Activated CD4-positive, alpha-beta T cell treated with anti-CD3 and anti-CD28 coated beads, Interleukin-2, amount 10 ng/mL, durations not matched to agents 7 days and 5 days (primary cell): ENCODE results near the gene EPN3. TPM values are rescaled to one million over a fixed set of nuclear protein-coding genes. Genes with fewer than 3 reads are reported as not detected.

ENCODE experiments used
- CTCF ChIA-PET: fragments of 350-600 bp; sonication (Branson Sonifier 250); formaldehyde crosslinking; loops from one replicate; lab custom pipeline; 2021; ENCODE audit warnings: antibody characterized with exemption; lab: Charles Lee
- POLR2A ChIA-PET: fragments of 350-600 bp; sonication (Branson Sonifier 250); formaldehyde crosslinking; loops from one replicate; lab custom pipeline; 2021; ENCODE audit warnings: antibody characterized with exemption; lab: Charles Lee
- DNase-seq: peaks from one replicate; pipeline ENCODE4 v3.0.0-alpha.2; 2020
- H3K27ac Mint-ChIP-seq: one replicate; pipeline ENCODE4 v1.8.0; 2021; ENCODE audit warnings: mild to moderate bottlenecking, moderate library complexity, mixed read lengths
- H3K27me3 Mint-ChIP-seq: one replicate; pipeline ENCODE4 v1.8.0; 2021; ENCODE audit warnings: mixed read lengths
- H3K36me3 Mint-ChIP-seq: one replicate; pipeline ENCODE4 v1.8.0; 2021; ENCODE audit warnings: low read depth, mixed read lengths
- H3K4me1 Mint-ChIP-seq: one replicate; pipeline ENCODE4 v1.8.0; 2021; ENCODE audit warnings: mixed read lengths
- H3K4me3 Mint-ChIP-seq: one replicate; pipeline ENCODE4 v1.8.0; 2021; ENCODE audit warnings: mild to moderate bottlenecking, moderate library complexity, mixed read lengths
- H3K9me3 Mint-ChIP-seq: one replicate; pipeline ENCODE4 v1.8.0; 2021; ENCODE audit warnings: mixed read lengths
- total RNA-seq, 2 experiments: library from RNA; stranded (reverse); gene quantifications; one replicate each; pipeline ENCODE4 v1.2.3, GENCODE V29; 2021

The EPN3 gene
- total RNA-seq, 2 experiments from 2014 or later: not detected

DNA sequence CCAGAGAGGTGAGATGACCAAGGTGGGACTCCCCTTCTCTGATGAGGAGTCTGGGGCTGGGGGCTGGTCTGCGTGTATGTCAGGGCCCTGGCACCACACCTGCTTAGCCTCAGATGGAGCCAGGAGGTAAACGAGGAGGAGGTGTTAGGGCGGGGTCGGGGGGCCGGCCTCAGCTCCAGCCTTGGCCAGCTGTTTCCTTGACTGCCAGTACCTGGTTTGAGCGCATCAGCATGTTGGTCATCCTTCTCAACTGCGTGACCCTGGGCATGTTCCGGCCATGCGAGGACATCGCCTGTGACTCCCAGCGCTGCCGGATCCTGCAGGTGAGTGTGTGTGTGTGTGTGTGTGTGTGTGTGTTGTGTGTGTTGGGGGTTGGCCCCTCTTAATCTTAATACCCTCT is 36.1 kb downstream of the EPN3 start:
- DNase-seq: no peak
- ChIA-PET CTCF (interaction anchor here (1.2 kb wide), 1 partner anchor 18 kb away, joined by 4 read pairs; no protein-coding TSS in a partner anchor), POLR2A (no interaction called here)
- Mint-ChIP-seq H3K36me3 (no peaks in the 10 kb centered on the region), H3K9me3 (no peaks in the 10 kb centered on the region), H3K27ac (no peak overlapping the region), H3K27me3 (peaks cover 37% of the 10 kb centered on the region), H3K4me1 (no peaks in the 10 kb centered on the region), H3K4me3 (no peak overlapping the region)

DNA sequence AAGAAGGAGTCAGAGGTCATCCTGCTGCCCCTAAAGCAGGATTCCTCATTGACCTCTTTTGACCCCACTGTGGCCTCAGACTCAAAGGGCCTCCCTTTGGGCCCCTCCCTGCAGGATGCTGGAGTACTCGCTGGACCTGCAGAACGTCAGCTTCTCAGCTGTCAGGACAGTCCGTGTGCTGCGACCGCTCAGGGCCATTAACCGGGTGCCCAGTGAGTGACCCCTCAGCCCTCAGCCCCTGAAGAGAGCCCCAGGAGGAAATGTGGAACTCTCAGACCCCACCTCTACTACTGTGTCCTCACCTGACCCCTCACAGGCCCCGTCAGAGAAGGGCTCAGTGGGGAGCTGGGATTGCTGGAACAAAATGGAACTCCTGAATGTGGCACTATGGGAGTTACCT is 37.1 kb downstream of the EPN3 start:
- Mint-ChIP-seq H3K4me3 (no peak overlapping the region), H3K27ac (no peak overlapping the region), H3K9me3 (no peaks in the 10 kb centered on the region), H3K36me3 (no peaks in the 10 kb centered on the region), H3K4me1 (no peaks in the 10 kb centered on the region), H3K27me3 (peaks cover 27% of the 10 kb centered on the region)
- ChIA-PET POLR2A (no interaction called here), CTCF (no interaction called here)
- DNase-seq: no peak

DNA sequence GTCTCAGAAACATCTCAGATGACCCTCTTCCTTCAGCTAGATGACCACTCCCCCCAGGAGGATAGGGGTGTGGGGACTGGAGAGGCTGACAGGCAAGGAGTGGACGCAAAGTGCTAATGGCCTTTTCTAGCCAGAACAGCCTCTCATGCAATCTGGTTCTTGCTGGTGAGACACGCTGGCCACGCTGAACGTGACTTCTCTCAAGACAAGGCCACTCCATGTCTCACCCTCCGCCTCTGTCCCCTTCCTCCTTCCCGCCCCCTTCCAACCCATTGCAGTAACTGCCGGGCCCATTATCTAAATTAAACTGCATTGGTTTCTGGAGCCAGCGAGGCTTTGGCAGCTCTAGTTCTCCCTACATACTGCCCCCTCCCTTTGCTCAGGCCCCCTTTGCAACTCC is 37.5 kb downstream of the EPN3 start:
- ChIA-PET POLR2A (no interaction called here), CTCF (interaction anchor here (0.6 kb wide), 1 partner anchor 92 kb away, joined by 3 read pairs; no protein-coding TSS in a partner anchor)
- H3K9me3 Mint-ChIP-seq: no peaks in the 10 kb centered on the region

DNA sequence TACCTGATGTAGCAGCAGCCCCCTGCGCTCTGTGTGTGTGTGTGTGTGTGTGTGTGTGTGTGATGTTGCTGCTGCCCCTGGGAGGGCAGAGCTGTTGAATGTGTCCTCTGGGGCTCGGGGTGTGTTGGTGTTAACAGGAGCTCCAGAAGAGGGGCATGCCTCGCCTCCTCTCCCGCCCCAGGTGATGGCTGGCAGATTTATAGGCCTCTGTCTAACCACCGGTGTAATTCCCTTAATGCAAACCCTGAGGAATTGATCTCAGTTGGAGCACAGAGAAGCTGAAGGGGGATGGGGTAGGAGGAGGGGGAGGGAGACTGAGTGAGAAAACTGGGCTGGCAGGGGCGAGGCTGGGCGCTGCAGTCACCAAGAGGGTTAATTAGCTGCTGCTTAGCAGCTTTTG is 38.0 kb downstream of the EPN3 start:
- peaks cover 18% of the 10 kb centered on the region for H3K27me3 Mint-ChIP-seq
- POLR2A ChIA-PET: no interaction called here

More for the DNA sequence above, 37.5 kb downstream of the EPN3 start:
- DNase-seq: no peak
- no peaks in the 10 kb centered on the region for H3K36me3 Mint-ChIP-seq
- H3K4me3 Mint-ChIP-seq: no peak overlapping the region
- H3K27me3 Mint-ChIP-seq: peaks cover 23% of the 10 kb centered on the region
- no peaks in the 10 kb centered on the region for H3K4me1 Mint-ChIP-seq
- no peak overlapping the region for H3K27ac Mint-ChIP-seq

DNA sequence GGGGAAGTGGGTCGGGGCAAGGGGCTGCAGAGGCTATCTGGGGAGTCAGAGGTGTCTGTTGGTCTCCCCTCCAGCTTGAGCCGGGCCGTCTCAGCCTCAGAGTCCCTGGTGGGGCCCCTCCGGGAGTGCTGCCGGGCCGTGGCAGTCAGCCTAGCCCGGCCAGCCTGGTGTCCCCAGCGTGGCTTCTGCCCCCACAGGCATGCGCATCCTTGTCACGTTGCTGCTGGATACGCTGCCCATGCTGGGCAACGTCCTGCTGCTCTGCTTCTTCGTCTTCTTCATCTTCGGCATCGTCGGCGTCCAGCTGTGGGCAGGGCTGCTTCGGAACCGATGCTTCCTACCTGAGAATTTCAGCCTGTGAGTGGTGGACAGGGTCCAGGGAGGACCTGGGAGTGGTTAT is 39.1 kb downstream of the EPN3 start:
- H3K36me3 Mint-ChIP-seq: no peaks in the 10 kb centered on the region
- ChIA-PET CTCF (interaction anchor here (0.7 kb wide), 1 partner anchor 97 kb away, joined by 3 read pairs; no protein-coding TSS in a partner anchor), POLR2A (no interaction called here)
- H3K4me1 Mint-ChIP-seq: no peaks in the 10 kb centered on the region
- H3K9me3 Mint-ChIP-seq: no peaks in the 10 kb centered on the region
- H3K4me3 Mint-ChIP-seq: no peak overlapping the region
- H3K27me3 Mint-ChIP-seq: peaks cover 7% of the 10 kb centered on the region
- no peak for DNase-seq
- H3K27ac Mint-ChIP-seq: no peak overlapping the region

More for the DNA sequence above, 38.0 kb downstream of the EPN3 start:
- H3K36me3 Mint-ChIP-seq: no peaks in the 10 kb centered on the region
- no peaks in the 10 kb centered on the region for H3K4me1 Mint-ChIP-seq
- no peaks in the 10 kb centered on the region for H3K9me3 Mint-ChIP-seq
- no peak overlapping the region for H3K4me3 Mint-ChIP-seq
- H3K27ac Mint-ChIP-seq: no peak overlapping the region
- no peak for DNase-seq
- CTCF ChIA-PET: interaction anchor here (0.6 to 0.8 kb wide), 2 partner anchors 11 to 92 kb away, joined by 3 read pairs; no protein-coding TSS in a partner anchor

DNA sequence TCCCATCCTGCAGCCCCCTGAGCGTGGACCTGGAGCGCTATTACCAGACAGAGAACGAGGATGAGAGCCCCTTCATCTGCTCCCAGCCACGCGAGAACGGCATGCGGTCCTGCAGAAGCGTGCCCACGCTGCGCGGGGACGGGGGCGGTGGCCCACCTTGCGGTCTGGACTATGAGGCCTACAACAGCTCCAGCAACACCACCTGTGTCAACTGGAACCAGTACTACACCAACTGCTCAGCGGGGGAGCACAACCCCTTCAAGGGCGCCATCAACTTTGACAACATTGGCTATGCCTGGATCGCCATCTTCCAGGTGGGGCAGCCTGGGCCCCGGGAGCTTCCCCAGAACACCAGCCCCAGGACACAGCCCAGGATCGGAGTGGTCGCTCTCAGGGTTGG is 40.0 kb downstream of the EPN3 start:
- H3K36me3 Mint-ChIP-seq: no peaks in the 10 kb centered on the region
- no peaks in the 10 kb centered on the region for H3K9me3 Mint-ChIP-seq
- H3K27me3 Mint-ChIP-seq: peaks cover 7% of the 10 kb centered on the region
- ChIA-PET POLR2A (no interaction called here), CTCF (interaction anchor here (1.7 kb wide), 1 partner anchor 9 kb away, joined by 6 read pairs; no protein-coding TSS in a partner anchor)
- H3K27ac Mint-ChIP-seq: no peak overlapping the region
- no peaks in the 10 kb centered on the region for H3K4me1 Mint-ChIP-seq
- no peak overlapping the region for H3K4me3 Mint-ChIP-seq
- DNase-seq: no peak

DNA sequence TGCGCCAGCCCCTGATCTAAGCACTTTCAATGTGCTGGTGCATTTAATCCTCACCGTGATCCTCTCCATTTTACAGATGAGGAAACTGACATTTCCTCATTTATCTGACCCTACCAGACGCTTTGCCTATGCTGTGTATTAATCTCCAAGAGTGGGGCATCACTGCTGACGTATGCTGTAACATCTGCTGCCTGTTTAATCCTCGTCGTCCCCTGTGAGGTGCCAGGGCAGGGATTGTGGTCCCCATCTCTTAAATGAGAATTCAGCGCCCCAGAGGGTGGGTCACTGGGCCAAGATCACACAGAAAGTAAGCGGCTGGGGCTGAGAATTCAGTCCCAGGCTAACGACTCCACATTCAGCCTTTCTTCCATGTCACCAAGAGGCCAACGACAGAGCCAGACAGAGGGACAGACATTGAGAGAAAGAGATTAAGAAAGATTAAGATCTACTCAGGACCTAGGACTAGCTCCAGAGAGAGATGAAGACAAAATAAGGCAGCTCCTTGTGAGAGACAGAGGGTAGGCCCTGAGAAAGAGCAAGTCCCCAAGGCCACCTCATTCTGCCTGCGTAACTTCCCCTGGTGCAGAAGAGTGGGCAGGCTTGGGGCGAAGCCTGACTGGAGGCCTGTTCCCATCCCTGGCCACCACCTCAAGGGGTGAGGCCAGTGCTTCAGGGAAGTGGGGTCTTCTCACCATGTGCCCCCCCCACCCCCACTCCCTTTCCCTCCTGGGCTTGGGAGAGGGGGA is 41.5 kb downstream of the EPN3 start:
- H3K36me3 Mint-ChIP-seq: no peaks in the 10 kb centered on the region
- no peaks in the 10 kb centered on the region for H3K4me1 Mint-ChIP-seq
- ChIA-PET CTCF (interaction anchor here (1.0 to 1.7 kb wide), 3 partner anchors 11 to 279 kb away, joined by 3 to 6 read pairs (median 5); partner anchors contain the start of gene CACNA1G), POLR2A (interaction anchor here (0.6 kb wide), 1 partner anchor 147 kb away, joined by 3 read pairs; no protein-coding TSS in a partner anchor)
- DNase-seq: no peak
- no peaks in the 10 kb centered on the region for H3K27me3 Mint-ChIP-seq
- H3K27ac Mint-ChIP-seq: no peak overlapping the region
- no peak overlapping the region for H3K4me3 Mint-ChIP-seq
- H3K9me3 Mint-ChIP-seq: no peaks in the 10 kb centered on the region

DNA sequence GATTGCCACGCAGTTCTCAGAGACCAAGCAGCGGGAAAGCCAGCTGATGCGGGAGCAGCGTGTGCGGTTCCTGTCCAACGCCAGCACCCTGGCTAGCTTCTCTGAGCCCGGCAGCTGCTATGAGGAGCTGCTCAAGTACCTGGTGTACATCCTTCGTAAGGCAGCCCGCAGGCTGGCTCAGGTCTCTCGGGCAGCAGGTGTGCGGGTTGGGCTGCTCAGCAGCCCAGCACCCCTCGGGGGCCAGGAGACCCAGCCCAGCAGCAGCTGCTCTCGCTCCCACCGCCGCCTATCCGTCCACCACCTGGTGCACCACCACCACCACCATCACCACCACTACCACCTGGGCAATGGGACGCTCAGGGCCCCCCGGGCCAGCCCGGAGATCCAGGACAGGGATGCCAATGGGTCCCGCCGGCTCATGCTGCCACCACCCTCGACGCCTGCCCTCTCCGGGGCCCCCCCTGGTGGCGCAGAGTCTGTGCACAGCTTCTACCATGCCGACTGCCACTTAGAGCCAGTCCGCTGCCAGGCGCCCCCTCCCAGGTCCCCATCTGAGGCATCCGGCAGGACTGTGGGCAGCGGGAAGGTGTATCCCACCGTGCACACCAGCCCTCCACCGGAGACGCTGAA is 43.2 kb downstream of the EPN3 start:
- POLR2A ChIA-PET: no interaction called here
- H3K27ac Mint-ChIP-seq: no peak overlapping the region
- DNase-seq: no peak

DNA sequence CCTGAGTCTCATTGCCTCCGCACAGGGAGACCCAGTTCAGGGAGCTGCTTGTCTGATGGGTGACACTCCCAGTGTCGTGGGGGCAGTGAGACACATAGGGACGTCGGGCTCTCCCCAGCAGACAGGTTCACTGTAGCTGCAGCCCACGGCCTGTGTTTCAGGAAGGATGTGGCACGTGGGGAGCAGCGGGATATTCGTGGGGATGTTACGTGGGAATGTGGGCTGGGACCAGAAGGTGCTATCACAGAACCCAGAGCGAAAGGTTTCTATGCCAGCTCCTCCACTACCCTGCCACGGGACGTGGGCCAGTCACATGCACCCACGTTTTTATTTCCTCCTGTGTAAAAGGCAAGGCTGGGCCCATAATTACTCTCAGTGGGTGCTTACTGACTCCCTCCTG is 44.3 kb downstream of the EPN3 start:
- DNase-seq: no peak
- Mint-ChIP-seq H3K4me3 (no peak overlapping the region), H3K36me3 (no peaks in the 10 kb centered on the region), H3K27ac (no peak overlapping the region), H3K27me3 (no peaks in the 10 kb centered on the region), H3K9me3 (no peaks in the 10 kb centered on the region), H3K4me1 (no peaks in the 10 kb centered on the region)
- CTCF ChIA-PET: interaction anchor here (0.6 to 2.2 kb wide), 3 partner anchors 8 to 46 kb away, joined by 4 to 7 read pairs (median 4); no protein-coding TSS in a partner anchor
- POLR2A ChIA-PET: no interaction called here

More for the DNA sequence above, 43.2 kb downstream of the EPN3 start:
- Mint-ChIP-seq H3K9me3 (no peaks in the 10 kb centered on the region), H3K27me3 (no peaks in the 10 kb centered on the region), H3K4me1 (no peaks in the 10 kb centered on the region), H3K36me3 (no peaks in the 10 kb centered on the region), H3K4me3 (no peak overlapping the region)
- CTCF ChIA-PET: interaction anchor here (1.3 to 2.2 kb wide), 2 partner anchors 9 to 13 kb away, joined by 4 to 7 read pairs; no protein-coding TSS in a partner anchor

DNA sequence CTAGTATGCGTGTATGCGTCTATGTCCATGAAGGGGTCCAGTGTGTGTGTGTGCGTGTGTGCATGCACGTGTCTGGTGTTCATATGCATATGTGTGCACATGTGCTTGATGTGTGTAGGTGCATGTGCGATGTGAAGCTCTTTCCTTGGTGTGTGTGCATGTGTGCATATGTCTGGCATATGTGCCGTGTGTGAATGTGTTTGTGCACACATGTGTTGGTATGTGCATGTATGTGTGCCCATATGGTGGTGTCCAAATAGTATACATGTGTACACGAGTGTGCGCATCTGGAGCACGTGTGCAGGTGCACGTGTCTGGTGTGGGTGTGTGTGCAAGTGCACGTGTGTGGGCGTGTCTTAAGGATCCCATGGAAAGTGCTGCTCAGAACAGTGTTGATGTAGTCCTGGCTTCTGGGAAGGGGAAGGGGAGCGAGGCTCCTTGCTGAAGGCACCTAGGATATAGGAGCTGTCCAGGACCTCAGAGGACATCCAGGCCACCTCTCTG is 45.0 kb downstream of the EPN3 start:
- Mint-ChIP-seq H3K4me3 (no peak overlapping the region), H3K9me3 (no peaks in the 10 kb centered on the region), H3K27ac (no peak overlapping the region), H3K36me3 (no peaks in the 10 kb centered on the region), H3K27me3 (no peaks in the 10 kb centered on the region), H3K4me1 (no peaks in the 10 kb centered on the region)
- POLR2A ChIA-PET: no interaction called here
- CTCF ChIA-PET: interaction anchor here (0.6 to 1.5 kb wide), 3 partner anchors 53 to 530 kb away, joined by 3 to 4 read pairs (median 3); no protein-coding TSS in a partner anchor
- DNase-seq: no peak

DNA sequence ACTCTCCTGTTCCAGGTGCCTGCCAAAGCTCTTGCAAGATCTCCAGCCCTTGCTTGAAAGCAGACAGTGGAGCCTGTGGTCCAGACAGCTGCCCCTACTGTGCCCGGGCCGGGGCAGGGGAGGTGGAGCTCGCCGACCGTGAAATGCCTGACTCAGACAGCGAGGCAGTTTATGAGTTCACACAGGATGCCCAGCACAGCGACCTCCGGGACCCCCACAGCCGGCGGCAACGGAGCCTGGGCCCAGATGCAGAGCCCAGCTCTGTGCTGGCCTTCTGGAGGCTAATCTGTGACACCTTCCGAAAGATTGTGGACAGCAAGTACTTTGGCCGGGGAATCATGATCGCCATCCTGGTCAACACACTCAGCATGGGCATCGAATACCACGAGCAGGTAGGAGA is 45.6 kb downstream of the EPN3 start:
- no peak overlapping the region for H3K27ac Mint-ChIP-seq
- POLR2A ChIA-PET: no interaction called here
- CTCF ChIA-PET: interaction anchor here (0.6 to 1.5 kb wide), 2 partner anchors 73 to 530 kb away, joined by 3 to 4 read pairs; no protein-coding TSS in a partner anchor
- H3K36me3 Mint-ChIP-seq: no peaks in the 10 kb centered on the region
- H3K27me3 Mint-ChIP-seq: no peaks in the 10 kb centered on the region
- DNase-seq: no peak
- no peaks in the 10 kb centered on the region for H3K9me3 Mint-ChIP-seq
- H3K4me1 Mint-ChIP-seq: no peaks in the 10 kb centered on the region
- H3K4me3 Mint-ChIP-seq: no peak overlapping the region

DNA sequence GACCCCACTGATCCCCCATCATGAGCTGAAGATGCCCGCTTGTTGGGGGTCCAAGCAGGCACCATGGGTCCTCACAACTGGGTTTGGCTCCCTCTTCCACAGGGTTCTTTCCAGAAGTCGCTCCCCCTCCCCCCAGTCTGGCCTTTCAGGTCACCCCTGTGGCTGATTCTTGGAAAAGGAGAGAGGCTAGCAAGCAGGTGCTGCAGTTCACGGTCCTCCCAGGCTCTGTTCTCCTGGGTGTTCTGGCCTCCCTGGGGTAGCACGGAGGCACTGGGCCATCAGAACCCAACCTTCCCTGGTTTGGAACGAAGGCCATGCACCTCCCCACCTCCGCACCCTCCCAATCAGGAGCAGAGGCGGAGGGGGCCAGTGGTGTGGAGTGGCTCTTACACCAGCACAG is 46.9 kb downstream of the EPN3 start:
- ChIA-PET POLR2A (interaction anchor here (0.9 kb wide), 1 partner anchor 17 kb away, joined by 3 read pairs; no protein-coding TSS in a partner anchor), CTCF (no interaction called here)
- Mint-ChIP-seq H3K27ac (no peak overlapping the region), H3K4me1 (no peaks in the 10 kb centered on the region), H3K9me3 (no peaks in the 10 kb centered on the region), H3K27me3 (no peaks in the 10 kb centered on the region), H3K36me3 (no peaks in the 10 kb centered on the region), H3K4me3 (no peak overlapping the region)
- DNase-seq: no peak

DNA sequence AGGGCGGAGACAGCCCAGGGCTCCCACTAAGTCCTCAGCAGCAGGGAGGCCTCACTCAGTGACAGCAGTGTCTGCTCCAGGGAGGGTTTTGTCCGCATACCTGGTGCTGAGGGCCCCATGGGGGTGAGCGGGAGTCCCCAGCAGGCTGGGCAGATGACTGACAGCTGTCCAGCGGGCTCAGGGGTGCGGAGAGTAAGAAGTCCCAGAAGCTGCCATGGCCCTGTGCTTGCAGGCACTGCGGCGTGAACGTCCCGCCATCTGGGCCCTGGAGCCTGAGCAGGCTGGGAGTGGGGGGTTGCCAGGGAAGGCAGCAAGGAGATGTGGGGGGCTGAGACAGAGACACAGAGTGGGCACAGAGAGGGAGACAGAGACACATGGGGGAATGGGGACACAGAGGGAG is 48.1 kb downstream of the EPN3 start:
- H3K4me3 Mint-ChIP-seq: no peak overlapping the region
- no peak overlapping the region for H3K27ac Mint-ChIP-seq
- POLR2A ChIA-PET: no interaction called here
- H3K4me1 Mint-ChIP-seq: no peaks in the 10 kb centered on the region
- no peaks in the 10 kb centered on the region for H3K9me3 Mint-ChIP-seq
- H3K27me3 Mint-ChIP-seq: no peaks in the 10 kb centered on the region
- CTCF ChIA-PET: no interaction called here
- DNase-seq: no peak
- H3K36me3 Mint-ChIP-seq: no peaks in the 10 kb centered on the region
